Measurements from ENCODE around the gene PLS3.

The PLS3 gene

GRCh38 chrX:115564243-115564642 lies 3.3 kb downstream of the PLS3 start:
- no peak overlapping the region for H3K4me3 ChIP-seq (ENCODE audit: low read depth, low read length)

DNA sequence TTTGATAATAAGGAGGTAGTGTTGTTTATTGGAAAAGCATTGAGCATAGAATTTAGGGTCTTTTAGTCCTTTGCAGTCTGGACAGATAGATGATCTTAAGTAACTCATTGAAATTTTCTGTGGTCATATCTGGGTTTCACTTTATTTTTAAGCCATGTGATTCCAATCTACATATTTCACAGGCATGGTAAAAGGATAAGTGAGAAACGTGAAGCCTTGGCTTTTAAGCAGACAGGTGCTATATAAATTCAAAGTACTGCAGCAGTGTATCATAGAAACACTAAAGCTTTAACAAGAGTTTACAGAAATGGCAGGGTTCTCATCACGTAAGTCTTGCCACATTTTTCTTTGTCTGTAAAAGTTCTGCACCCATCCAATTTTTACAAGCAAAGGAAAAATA lies 4.9 kb downstream of the PLS3 start:
- no peak overlapping the region for H3K4me3 ChIP-seq (ENCODE audit: low read depth, low read length)

GRCh38 chrX:115571712-115572111 lies 10.7 kb downstream of the PLS3 start:
- no peak overlapping the region for H3K4me3 ChIP-seq (ENCODE audit: low read depth, low read length)

- H3K4me3 ChIP-seq (ENCODE audit: low read depth, low read length) = no peak overlapping the region
Measured at GRCh38 chrX:115573185-115573584, 12.2 kb downstream of the PLS3 start.

DNA sequence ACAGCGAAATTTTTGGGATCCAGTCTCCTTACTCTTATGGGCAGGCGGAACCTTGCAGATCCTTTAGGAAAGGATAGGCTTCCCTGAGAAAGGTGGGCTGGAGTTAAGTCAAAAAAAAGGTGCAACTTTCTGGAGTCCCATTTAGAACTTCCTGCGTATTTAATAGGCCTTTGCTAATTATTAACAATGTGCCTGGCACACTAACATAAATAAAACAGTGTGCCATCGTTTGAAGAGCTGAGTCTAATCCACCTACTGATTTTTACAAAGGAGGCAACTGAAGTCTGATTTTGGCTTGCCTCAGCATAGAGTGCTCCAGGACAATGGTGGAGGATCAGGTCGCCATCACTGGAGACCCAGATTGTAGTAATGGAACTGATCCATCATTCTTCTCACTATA lies 15.7 kb downstream of the PLS3 start:
- H3K4me3 ChIP-seq (ENCODE audit: low read depth, low read length) = no peak overlapping the region

DNA sequence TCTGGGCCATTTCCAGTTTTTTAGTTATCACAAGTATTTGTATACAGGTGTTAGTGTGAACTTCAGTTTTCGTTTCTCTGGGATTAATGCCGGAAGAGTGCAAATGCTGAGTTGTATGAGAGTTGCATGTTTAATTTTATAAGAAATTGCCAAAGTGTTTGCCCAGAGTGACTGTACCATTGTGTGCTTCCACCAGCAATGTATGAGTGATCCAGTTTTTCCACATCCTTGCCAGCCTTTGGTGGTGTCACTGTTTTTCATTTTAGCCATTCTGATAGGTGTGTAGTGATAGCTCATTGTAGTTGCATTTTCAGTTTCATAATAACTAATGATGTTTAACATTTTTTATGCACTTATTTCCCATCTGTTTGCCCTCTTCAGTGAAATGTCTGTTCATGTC lies 18.4 kb downstream of the PLS3 start:
- no peak overlapping the region for H3K4me3 ChIP-seq (ENCODE audit: low read depth, low read length)

GRCh38 chrX:115579786-115580294 lies 18.9 kb downstream of the PLS3 start:
- H3K4me3 ChIP-seq (ENCODE audit: low read depth, low read length) = no peak overlapping the region

- no peak overlapping the region for H3K4me3 ChIP-seq (ENCODE audit: low read depth, low read length)
Measured at GRCh38 chrX:115581759-115582615, 21.0 kb downstream of the PLS3 start.

DNA sequence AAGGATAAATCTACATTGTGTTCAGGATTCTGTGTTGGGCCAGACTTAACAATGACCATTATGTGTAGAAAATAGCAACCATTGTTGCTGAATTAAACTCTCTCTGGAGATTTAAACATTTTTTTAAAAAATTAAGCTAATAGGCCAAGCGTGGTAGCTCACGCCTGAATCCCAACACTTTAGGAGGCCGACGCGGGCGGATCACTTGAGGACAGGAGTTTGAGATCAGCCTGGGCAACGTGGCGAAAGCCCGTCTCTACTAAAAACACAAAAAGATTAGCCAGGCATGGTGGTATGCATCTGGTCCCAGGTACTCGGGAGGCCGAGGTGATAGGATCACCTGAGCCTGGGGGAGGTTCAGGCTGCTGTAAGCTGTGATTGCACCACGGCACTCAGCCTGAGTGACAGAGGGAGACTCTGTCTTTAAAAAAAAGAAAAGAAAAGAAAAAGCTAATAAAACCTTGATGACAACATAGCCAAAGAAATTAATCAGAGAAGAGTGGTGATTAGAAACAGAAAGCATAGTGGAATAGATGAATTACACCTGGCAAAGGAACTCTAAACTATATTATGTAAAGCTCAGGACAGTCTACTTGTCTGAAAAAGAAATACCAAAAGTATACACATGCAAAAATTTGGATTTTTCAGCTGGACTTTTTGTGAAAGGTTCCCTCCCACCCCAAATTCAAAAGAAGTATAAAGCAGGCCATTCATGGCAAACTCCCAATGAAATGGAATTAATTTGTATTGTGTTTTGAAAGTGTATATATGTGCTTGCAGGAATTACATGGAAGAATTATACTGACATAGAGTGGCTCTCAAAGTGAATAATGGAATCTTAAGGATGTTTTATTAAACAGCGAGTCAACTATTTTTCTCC lies 21.9 kb downstream of the PLS3 start:
- no peak overlapping the region for H3K4me3 ChIP-seq (ENCODE audit: low read depth, low read length)

DNA sequence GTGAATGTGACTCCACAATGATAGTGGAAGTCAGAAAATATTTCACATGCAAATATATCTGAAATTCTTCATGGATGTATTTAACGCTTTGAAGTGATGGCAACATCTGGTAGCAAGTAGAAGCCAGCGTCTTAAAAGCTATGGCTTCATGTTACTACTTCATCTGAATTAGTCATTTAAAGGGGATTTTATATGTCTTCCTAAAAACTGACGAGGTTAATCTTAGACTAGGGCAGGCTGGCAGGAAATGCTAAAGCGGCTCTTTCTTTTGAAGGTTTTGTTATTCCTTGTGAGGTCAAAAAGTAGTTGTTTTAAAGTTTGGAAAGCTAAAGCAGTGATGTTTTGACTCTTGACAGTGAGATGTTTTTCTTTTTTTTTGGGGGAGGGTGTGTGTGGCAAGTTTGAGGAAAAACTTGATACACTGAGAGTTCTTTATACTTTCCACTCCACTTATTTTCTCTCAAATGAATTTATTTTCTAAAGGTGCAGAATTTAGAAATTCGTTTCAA lies 22.6 kb downstream of the PLS3 start:
- no peak overlapping the region for H3K4me3 ChIP-seq (ENCODE audit: low read depth, low read length)

GRCh38 chrX:115584696-115585095 lies 23.7 kb downstream of the PLS3 start:
- H3K4me3 ChIP-seq (ENCODE audit: low read depth, low read length) = no peak overlapping the region

DNA sequence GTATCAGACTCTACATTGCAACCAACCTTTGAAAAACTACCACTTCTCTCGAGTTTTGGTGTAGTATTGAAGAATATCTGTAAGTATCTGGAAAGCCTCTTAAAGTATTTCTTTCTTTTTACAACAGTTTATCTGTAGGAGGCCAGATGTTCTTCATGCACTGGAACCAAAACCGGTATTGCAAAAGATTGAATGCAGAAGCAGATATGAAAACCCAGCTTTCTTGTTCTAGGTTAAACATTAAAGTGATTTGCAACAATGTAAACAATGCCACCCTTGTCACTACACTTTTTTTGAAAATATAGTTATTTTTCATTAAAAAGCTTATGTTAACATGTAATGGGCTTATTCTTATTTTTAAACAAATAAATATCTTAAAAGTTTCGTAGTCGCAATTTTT lies 27.2 kb downstream of the PLS3 start:
- H3K4me3 ChIP-seq (ENCODE audit: low read depth, low read length) = no peak overlapping the region

DNA sequence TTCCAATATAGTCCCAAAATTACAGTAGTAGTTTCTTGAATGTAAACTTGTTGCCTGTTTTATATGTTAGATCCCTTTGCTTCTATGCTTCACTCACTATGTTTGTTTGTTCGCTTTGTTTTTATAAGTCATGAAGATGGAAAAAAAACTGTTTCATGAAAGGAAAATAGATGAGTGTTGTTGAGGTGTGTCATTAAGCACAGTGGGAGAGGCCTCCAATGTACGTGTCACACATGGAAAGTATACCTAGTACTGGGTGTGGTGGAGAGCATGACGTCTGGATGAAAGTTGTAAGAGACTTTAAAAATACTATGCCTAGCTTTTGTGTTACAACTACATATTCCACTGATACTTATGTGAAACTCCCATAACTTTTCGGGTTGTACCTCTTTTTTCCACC lies 28.4 kb downstream of the PLS3 start:
- H3K4me3 ChIP-seq (ENCODE audit: low read depth, low read length) = no peak overlapping the region

DNA sequence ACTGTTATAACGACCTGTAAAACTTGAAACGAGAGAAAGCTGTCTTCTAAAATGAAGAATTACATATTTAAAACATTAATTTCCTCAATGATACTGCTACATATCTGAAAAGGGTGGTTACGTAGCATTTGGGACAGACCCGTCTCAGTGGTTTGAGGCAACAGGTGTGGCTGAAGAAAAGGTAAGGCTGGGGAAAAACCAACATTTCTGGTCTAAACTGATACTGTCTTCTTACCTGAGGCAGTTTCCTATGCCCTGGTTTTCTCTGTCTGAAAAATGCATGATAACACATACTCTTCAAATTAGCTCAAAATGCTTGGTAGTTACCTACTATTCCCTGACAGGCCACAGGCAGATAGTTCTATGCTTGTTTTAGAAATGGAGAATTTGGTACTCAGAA lies 30.4 kb downstream of the PLS3 start:
- no peak overlapping the region for H3K4me3 ChIP-seq (ENCODE audit: low read depth, low read length)

- no peak overlapping the region for H3K4me3 ChIP-seq (ENCODE audit: low read depth, low read length)
Measured at GRCh38 chrX:115591856-115592842, 31.2 kb downstream of the PLS3 start.

GRCh38 chrX:115592997-115593734 lies 32.2 kb downstream of the PLS3 start:
- H3K4me3 ChIP-seq (ENCODE audit: low read depth, low read length) = no peak overlapping the region

GRCh38 chrX:115595049-115595448 lies 34.1 kb downstream of the PLS3 start:
- H3K4me3 ChIP-seq (ENCODE audit: low read depth, low read length) = no peak overlapping the region

DNA sequence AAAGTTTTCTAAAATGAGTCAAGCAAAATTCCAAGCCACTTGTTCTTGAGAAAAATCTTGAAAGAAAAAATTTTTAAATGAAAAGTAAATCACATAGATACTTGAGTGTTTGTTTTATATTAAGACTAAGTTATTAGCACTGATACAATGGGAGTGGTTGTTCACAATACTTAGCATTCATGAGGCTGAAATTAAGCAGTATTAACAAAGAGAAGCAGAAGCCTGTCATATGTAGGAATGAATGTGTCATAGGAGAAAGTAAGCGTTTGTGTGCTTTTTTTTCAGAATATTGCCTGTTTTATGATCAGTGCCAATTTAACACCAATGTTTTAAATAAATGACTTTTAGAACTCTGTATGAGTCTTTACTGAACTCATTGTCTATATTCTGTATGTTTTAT lies 37.6 kb downstream of the PLS3 start:
- no peak overlapping the region for H3K4me3 ChIP-seq (ENCODE audit: low read depth, low read length)

GRCh38 chrX:115602308-115602707 lies 41.3 kb downstream of the PLS3 start:
- H3K4me3 ChIP-seq (ENCODE audit: low read depth, low read length) = no peak overlapping the region

Data from iPS-11a (cell line).